HG02884 (cell line): ENCODE results near the gene AGGF1.
A peak's percentile ranks its signal among the peaks of the same experiment; 100 is the strongest.
"Not testable (repeated sequence)": the region's sequence is repeated elsewhere in the genome, so short reads cannot be mapped to it uniquely, and the experiment has no call there.

Source experiments
- ATAC-seq: cut with Tn5 transposase; IDR thresholded peaks from one replicate; pipeline ENCODE4 v1.9.1; 2021; ENCODE audit warnings: mild to moderate bottlenecking, moderate library complexity; ENCODE audit not compliant: unreplicated experiment

The AGGF1 gene

GRCh38 chr5:77030097-77031071, at the start of gene AGGF1:
Gene AGGF1, plus strand, starts transcription at chr5:77030404. Its CDS starts 363 bp downstream, at chr5:77030767.
- peak; percentile 99 for ATAC-seq

- ATAC-seq: no peak
Measured at GRCh38 chr5:76980518-76981144, 49.6 kb upstream of the AGGF1 start.

- no peak for ATAC-seq
Measured at GRCh38 chr5:76982450-76982849, 47.8 kb upstream of the AGGF1 start.

GRCh38 chr5:76983468-76983867, 46.7 kb upstream of the AGGF1 start:
- no peak for ATAC-seq

GRCh38 chr5:76986825-76987526, 43.2 kb upstream of the AGGF1 start:
- ATAC-seq: no peak

GRCh38 chr5:76990899-76991459, 39.2 kb upstream of the AGGF1 start:
- no peak for ATAC-seq

GRCh38 chr5:76993436-76993835, 36.8 kb upstream of the AGGF1 start:
- not testable (repeated sequence) for ATAC-seq

- ATAC-seq: no peak
Measured at GRCh38 chr5:76994337-76994736, 35.9 kb upstream of the AGGF1 start.

GRCh38 chr5:76998251-76998650, 32.0 kb upstream of the AGGF1 start:
- ATAC-seq: not testable (repeated sequence)

- no peak for ATAC-seq
Measured at GRCh38 chr5:76999451-76999850, 30.8 kb upstream of the AGGF1 start.

GRCh38 chr5:77003246-77003645, 27.0 kb upstream of the AGGF1 start:
- ATAC-seq: no peak

- ATAC-seq: no peak
Measured at GRCh38 chr5:77006124-77006523, 24.1 kb upstream of the AGGF1 start.

GRCh38 chr5:77008413-77008812, 21.8 kb upstream of the AGGF1 start:
- ATAC-seq: no peak

GRCh38 chr5:77010243-77010642, 20.0 kb upstream of the AGGF1 start:
- ATAC-seq: no peak

GRCh38 chr5:77011498-77011897, 18.7 kb upstream of the AGGF1 start:
- no peak for ATAC-seq

- ATAC-seq: no peak
Measured at GRCh38 chr5:77012601-77013000, 17.6 kb upstream of the AGGF1 start.

GRCh38 chr5:77015938-77016569, 14.2 kb upstream of the AGGF1 start:
- ATAC-seq: no peak

GRCh38 chr5:77016962-77017361, 13.2 kb upstream of the AGGF1 start:
- no peak for ATAC-seq

GRCh38 chr5:77017668-77018067, 12.5 kb upstream of the AGGF1 start:
- no peak for ATAC-seq

- no peak for ATAC-seq
Measured at GRCh38 chr5:77022511-77023417, 7.4 kb upstream of the AGGF1 start.
